Measurements from ENCODE around the gene SVOP.
"Not testable (repeated sequence)": the region's sequence is repeated elsewhere in the genome, so short reads cannot be mapped to it uniquely, and the experiment has no call there.

The SVOP gene

GRCh38 chr12:108876550-108876949 lies 144.3 kb downstream of the SVOP start:
- no peaks in the 10 kb centered on the region for H3K27me3 Mint-ChIP-seq

DNA sequence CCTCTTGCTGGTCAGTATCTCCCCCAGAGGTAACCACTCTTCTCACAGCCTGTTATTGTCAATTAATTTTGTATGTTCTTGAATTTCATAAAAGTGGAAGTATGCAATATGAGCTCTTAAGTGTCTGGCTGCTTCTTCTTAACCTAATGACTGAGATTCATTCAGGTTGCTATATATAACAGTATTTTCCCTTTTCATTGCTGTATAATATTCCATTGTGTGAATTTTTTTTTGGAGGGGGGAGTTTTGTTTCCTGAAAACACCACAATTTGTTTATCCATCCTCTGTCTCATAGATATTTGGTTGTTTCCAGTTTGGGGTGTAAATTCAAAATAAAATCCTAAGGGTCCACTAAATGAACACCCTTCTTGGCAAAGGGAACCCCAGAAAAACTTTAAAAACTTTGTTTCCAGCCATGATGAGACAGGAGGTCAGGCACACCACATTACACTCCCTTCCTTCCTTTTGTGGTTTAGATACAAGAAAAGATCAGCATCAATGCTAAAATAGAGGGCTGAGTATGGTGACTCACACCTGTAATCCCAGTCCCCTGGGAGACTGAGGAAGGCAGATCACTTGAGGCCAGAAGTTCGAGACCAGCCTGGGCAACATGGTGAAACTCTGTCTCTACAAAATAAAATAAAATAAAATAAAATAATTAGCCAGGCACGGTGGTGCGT lies 145.0 kb downstream of the SVOP start:
- no peaks in the 10 kb centered on the region for H3K9me3 Mint-ChIP-seq (ENCODE audit: low read depth)
- H3K27ac Mint-ChIP-seq: no peak overlapping the region
- no peaks in the 10 kb centered on the region for H3K4me1 Mint-ChIP-seq (ENCODE audit: low read depth)
- no peaks in the 10 kb centered on the region for H3K36me3 Mint-ChIP-seq
- H3K27me3 Mint-ChIP-seq: no peaks in the 10 kb centered on the region
- H3K4me3 Mint-ChIP-seq: no peak overlapping the region

More at GRCh38 chr12:108876550-108876949, 144.3 kb downstream of the SVOP start:
- Mint-ChIP-seq H3K36me3 (no peaks in the 10 kb centered on the region), H3K4me3 (no peak overlapping the region), H3K9me3 (ENCODE audit: low read depth) (no peaks in the 10 kb centered on the region), H3K4me1 (ENCODE audit: low read depth) (no peaks in the 10 kb centered on the region), H3K27ac (no peak overlapping the region)

DNA sequence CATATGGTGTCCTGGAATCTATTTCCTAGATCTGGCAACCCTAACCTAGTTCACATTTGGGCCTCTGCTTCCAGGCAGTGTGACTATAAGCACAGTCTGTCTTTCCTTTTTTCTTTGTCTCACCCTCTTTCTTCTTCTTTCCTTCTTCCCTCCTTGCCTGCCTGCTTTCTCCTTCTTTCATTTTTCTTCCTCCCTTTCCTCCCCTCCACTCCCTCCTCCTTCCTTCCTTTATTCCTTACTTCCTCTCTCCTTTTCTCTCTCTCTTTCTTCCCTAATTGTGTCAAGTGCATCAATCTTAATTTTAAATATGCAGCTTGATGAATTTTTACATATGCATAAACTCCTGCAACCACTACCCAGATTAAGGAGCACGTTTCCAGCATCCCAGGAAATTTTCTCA lies 145.6 kb downstream of the SVOP start:
- Mint-ChIP-seq H3K36me3 (no peaks in the 10 kb centered on the region), H3K27ac (no peak overlapping the region), H3K9me3 (ENCODE audit: low read depth) (no peaks in the 10 kb centered on the region), H3K27me3 (no peaks in the 10 kb centered on the region), H3K4me1 (ENCODE audit: low read depth) (no peaks in the 10 kb centered on the region), H3K4me3 (no peak overlapping the region)

DNA sequence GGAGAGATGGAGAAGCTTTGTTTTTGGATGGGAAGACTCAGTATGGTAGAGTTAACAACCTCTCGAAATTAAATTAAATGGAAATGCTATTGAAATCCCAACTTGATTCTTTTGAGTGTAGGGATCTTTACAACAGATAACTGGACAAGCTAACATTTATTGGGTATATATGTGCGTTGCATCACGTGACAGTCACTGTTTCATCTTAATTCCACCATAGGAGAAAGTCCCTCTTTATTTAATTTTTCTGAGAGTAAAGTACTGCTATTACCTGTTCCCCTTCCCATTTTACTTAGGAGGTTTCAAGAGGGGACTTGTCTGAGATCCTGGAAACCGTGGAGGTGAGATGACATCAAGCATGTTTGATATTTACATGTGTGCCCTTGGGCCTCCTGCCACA lies 152.1 kb downstream of the SVOP start:
- Mint-ChIP-seq H3K36me3 (no peaks in the 10 kb centered on the region), H3K4me3 (no peak overlapping the region), H3K9me3 (ENCODE audit: low read depth) (no peaks in the 10 kb centered on the region), H3K27ac (no peak overlapping the region), H3K4me1 (ENCODE audit: low read depth) (no peaks in the 10 kb centered on the region), H3K27me3 (no peaks in the 10 kb centered on the region)

GRCh38 chr12:108866083-108866482 lies 154.8 kb downstream of the SVOP start:
- not testable (repeated sequence) for H3K4me1 Mint-ChIP-seq (ENCODE audit: low read depth); H3K4me3 Mint-ChIP-seq; H3K9me3 Mint-ChIP-seq (ENCODE audit: low read depth); H3K27ac Mint-ChIP-seq; H3K27me3 Mint-ChIP-seq; H3K36me3 Mint-ChIP-seq

GRCh38 chr12:108865169-108865568 lies 155.7 kb downstream of the SVOP start:
- Mint-ChIP-seq H3K27ac (no peak overlapping the region), H3K9me3 (ENCODE audit: low read depth) (no peaks in the 10 kb centered on the region), H3K27me3 (no peaks in the 10 kb centered on the region), H3K4me1 (ENCODE audit: low read depth) (no peaks in the 10 kb centered on the region), H3K4me3 (no peak overlapping the region), H3K36me3 (no peaks in the 10 kb centered on the region)

- H3K9me3 Mint-ChIP-seq (ENCODE audit: low read depth): no peaks in the 10 kb centered on the region
- peaks cover 16% of the 10 kb centered on the region for H3K4me1 Mint-ChIP-seq (ENCODE audit: low read depth)
- no peak overlapping the region for H3K4me3 Mint-ChIP-seq
- H3K36me3 Mint-ChIP-seq: no peaks in the 10 kb centered on the region
- H3K27ac Mint-ChIP-seq: no peak overlapping the region
- no peaks in the 10 kb centered on the region for H3K27me3 Mint-ChIP-seq
Observed at GRCh38 chr12:108862588-108862959, 158.3 kb downstream of the SVOP start.

GRCh38 chr12:108861878-108862587 lies 158.8 kb downstream of the SVOP start:
- H3K4me1 Mint-ChIP-seq (ENCODE audit: low read depth): peaks cover 16% of the 10 kb centered on the region
- no peaks in the 10 kb centered on the region for H3K27me3 Mint-ChIP-seq
- H3K4me3 Mint-ChIP-seq: no peak overlapping the region
- no peaks in the 10 kb centered on the region for H3K9me3 Mint-ChIP-seq (ENCODE audit: low read depth)
- H3K36me3 Mint-ChIP-seq: no peaks in the 10 kb centered on the region
- no peak overlapping the region for H3K27ac Mint-ChIP-seq

- Mint-ChIP-seq H3K9me3 (ENCODE audit: low read depth) (no peaks in the 10 kb centered on the region), H3K27me3 (no peaks in the 10 kb centered on the region), H3K4me3 (no peak overlapping the region), H3K4me1 (ENCODE audit: low read depth) (peaks cover 31% of the 10 kb centered on the region), H3K36me3 (no peaks in the 10 kb centered on the region), H3K27ac (no peak overlapping the region)
Observed at GRCh38 chr12:108860443-108860842, 160.4 kb downstream of the SVOP start.

GRCh38 chr12:108859923-108860291 lies 161.0 kb downstream of the SVOP start:
- peaks cover 3% of the 10 kb centered on the region for H3K9me3 Mint-ChIP-seq (ENCODE audit: low read depth)
- H3K4me1 Mint-ChIP-seq (ENCODE audit: low read depth): peaks cover 36% of the 10 kb centered on the region
- peaks cover 3% of the 10 kb centered on the region for H3K36me3 Mint-ChIP-seq
- H3K27me3 Mint-ChIP-seq: no peaks in the 10 kb centered on the region
- H3K27ac Mint-ChIP-seq: no peak overlapping the region
- H3K4me3 Mint-ChIP-seq: no peak overlapping the region

GRCh38 chr12:108859141-108859922 lies 161.5 kb downstream of the SVOP start:
- H3K27ac Mint-ChIP-seq: peak overlapping the region; percentile 77
- H3K4me3 Mint-ChIP-seq: peak overlapping the region; percentile 88
- H3K9me3 Mint-ChIP-seq (ENCODE audit: low read depth); H3K36me3 Mint-ChIP-seq; H3K27me3 Mint-ChIP-seq: not testable (repeated sequence)
- peaks cover 38% of the 10 kb centered on the region for H3K4me1 Mint-ChIP-seq (ENCODE audit: low read depth)

- H3K27ac Mint-ChIP-seq: peak overlapping the region; percentile 87
- peak overlapping the region; percentile 88 for H3K4me3 Mint-ChIP-seq
- H3K36me3 Mint-ChIP-seq: peaks cover 3% of the 10 kb centered on the region
- H3K27me3 Mint-ChIP-seq: no peaks in the 10 kb centered on the region
- peaks cover 40% of the 10 kb centered on the region for H3K4me1 Mint-ChIP-seq (ENCODE audit: low read depth)
- peaks cover 3% of the 10 kb centered on the region for H3K9me3 Mint-ChIP-seq (ENCODE audit: low read depth)
Observed at GRCh38 chr12:108858311-108859074, 162.4 kb downstream of the SVOP start.

Measured in activated naive CD8-positive, alpha-beta T cell (primary cell).